ES-I3 (cell line): Measurements from ENCODE around the gene PRRC1.
"Not testable (repeated sequence)": the region's sequence is repeated elsewhere in the genome, so short reads cannot be mapped to it uniquely, and the experiment has no call there.

Experiments used
- H3K36me3 ChIP-seq: 2 replicates; pipeline ENCODE4 v1.6.1; 2013; ENCODE audit warnings: mild to moderate bottlenecking, low read length, control low read depth, moderate library complexity; ENCODE audit not compliant: insufficient read depth
- H3K4me1 ChIP-seq: 2 replicates; pipeline ENCODE4 v1.6.1; 2013; ENCODE audit warnings: mild to moderate bottlenecking, control low read depth, low read length; ENCODE audit not compliant: insufficient read depth
- H3K9ac ChIP-seq: 2 replicates; pipeline ENCODE4 v1.6.1; 2013; ENCODE audit warnings: low read depth, mild to moderate bottlenecking, low read length, moderate library complexity
- H3K9me3 ChIP-seq: 2 replicates; pipeline ENCODE4 v1.6.1; 2013; ENCODE audit warnings: mild to moderate bottlenecking, low read length, moderate library complexity; ENCODE audit not compliant: control insufficient read depth, insufficient read depth

Gene PRRC1

DNA sequence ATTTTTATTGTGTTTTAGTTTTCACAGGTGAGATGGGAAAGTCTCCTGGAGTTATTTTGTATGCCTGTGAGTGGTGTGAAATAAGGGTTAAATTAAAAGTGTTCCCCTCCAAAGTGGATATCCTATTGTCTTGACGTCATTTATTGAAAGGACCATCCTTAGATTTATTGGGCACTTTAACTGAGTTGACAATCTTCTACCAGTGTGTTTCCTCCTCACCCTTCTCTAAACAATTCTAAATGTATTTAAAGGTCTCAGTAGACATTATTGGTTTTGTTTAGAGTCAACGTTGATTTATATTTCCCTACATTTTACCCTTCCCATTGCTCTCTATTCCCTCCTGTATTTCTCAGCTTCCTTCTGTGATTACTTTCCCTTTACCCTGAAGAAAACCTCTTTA is 40.8 kb downstream of the PRRC1 start:
- no peaks in the 10 kb centered on the region for H3K4me1 ChIP-seq
- no peaks in the 10 kb centered on the region for H3K36me3 ChIP-seq
- no peaks in the 10 kb centered on the region for H3K9me3 ChIP-seq
- H3K9ac ChIP-seq, result no peak overlapping the region

DNA sequence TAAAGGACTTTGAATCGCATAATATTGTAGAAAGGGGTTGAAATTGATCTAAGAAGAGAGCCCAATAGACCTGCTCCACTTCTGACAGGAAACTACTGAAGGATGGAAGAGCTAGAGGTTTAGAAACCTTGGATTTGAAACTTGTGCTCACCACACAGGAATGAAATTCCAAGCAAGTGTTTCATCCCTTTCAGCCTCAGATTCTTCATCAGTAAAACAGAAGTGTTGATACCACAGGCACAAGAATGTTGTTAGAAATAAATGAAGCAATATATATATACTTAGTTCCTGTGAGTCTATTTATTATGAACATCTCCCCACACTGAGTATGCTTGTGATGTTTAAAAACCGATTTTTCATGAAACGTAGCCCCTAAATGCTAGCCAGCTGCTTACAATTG is 43.8 kb downstream of the PRRC1 start:
- H3K9ac ChIP-seq, result no peak overlapping the region
- no peaks in the 10 kb centered on the region for H3K9me3 ChIP-seq
- no peaks in the 10 kb centered on the region for H3K36me3 ChIP-seq
- no peaks in the 10 kb centered on the region for H3K4me1 ChIP-seq

DNA sequence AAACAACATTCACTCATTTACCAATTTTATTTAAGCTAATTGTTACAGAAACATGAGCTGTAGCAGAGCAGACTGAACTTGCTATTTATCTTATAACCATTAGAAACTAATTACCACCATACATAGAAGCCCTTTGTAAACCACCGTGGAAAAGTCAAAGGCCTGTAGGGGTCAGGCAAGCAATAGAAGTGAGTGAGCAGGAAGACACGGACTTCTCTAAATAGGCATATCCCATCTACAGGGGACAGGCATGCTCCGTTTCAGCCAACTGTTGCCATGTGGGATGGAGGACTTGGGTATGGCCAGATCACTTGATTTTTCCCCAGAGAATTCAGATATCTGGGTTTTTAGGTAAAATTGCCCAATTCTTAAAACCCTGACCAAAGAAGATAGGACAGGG is 44.8 kb downstream of the PRRC1 start:
- no peaks in the 10 kb centered on the region for H3K9me3 ChIP-seq
- no peak overlapping the region for H3K9ac ChIP-seq
- H3K4me1 ChIP-seq, result no peaks in the 10 kb centered on the region
- no peaks in the 10 kb centered on the region for H3K36me3 ChIP-seq

DNA sequence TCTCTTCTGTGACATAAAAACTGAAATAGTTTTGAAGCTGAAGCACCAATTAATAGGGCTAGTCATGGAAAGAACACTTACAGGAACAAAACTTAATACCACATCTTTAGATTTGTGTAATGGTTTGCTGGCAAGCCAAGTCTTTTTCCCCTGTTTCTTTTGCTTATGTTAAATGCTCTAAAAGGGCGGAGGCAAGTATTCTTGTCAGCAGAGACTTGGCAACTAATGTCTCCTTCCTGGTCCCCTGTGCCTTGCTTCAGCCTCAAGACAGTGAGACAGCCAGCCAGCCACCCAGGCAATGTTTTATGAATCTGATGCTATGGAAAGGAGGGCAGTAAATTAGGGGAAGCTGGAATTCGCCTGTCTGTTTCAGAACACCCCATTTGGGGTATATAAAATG is 45.7 kb downstream of the PRRC1 start:
- Histone ChIP-seq H3K36me3 (no peaks in the 10 kb centered on the region), H3K9me3 (no peaks in the 10 kb centered on the region), H3K9ac (no peak overlapping the region), H3K4me1 (no peaks in the 10 kb centered on the region)

DNA sequence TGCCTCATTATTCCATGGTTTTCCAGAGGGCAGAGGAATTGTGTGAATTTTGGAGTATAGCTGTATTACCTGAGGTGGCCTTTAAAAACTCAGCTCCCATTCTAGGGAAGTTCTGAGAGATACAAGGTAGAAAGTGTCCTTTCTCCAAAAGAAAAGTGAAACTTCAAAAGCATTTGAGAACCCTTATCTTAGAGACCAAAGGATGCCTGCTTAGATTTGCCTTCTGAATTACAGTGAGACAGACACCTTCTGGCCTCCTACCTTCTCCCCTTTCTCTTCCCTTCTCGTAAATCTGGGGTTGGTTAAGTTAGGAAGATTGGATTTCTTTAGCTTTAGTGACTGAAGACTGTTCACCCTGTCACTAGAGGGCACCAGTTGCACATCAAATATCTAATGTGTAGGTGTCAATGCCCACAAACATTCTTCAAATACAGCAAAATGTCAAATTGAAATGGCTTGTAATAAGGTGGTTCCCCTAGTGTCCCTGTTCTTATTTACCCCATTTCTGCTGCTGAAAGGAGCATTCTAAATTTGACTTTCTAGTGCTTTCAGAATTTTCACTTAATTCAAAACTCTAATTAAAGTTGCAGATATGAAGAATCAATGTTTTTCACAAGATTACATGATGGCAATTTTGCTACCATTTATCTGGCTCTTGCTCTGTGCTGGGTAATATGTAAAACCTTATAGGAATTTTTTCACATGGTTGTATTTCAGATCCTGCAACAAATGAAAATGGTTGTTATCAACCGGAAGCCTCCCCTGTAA is 46.7 kb downstream of the PRRC1 start:
- Histone ChIP-seq H3K9ac (no peak overlapping the region), H3K36me3 (no peaks in the 10 kb centered on the region), H3K4me1 (no peaks in the 10 kb centered on the region), H3K9me3 (no peaks in the 10 kb centered on the region)

DNA sequence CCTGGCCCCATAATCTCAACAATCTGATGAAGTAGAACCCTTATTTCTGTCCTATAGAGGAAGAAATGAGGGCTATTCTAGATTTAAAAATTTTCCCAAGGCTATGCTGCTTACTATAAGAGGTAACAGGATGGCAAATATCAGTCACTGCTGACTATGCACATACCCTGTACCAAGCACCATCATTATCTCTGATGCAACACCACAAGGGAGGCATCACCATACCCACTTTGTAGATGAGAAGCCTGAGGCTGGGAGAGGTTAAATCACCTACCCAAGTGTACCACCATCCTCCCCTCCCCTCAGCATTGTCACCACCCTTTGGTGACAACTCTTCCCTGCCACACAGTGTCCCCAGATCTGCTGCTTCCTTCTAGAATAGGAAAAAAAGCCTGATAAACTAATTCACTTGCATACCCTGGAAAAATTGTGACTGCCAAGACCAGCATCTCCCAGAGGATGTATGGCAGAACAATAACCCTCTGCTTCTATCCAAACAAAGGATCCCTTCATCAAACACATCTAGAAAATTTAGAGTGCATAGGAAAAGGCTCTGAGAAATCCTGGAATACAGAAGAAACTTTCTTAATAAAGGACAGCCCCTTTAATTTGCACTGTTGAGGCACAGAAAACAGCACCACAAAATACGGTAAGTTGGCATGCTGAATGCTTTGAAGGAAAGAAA is 48.3 kb downstream of the PRRC1 start:
- Histone ChIP-seq H3K9ac (no peak overlapping the region), H3K4me1 (no peaks in the 10 kb centered on the region), H3K9me3 (no peaks in the 10 kb centered on the region; the same call in 1 of the 2 replicates), H3K36me3 (no peaks in the 10 kb centered on the region)

DNA sequence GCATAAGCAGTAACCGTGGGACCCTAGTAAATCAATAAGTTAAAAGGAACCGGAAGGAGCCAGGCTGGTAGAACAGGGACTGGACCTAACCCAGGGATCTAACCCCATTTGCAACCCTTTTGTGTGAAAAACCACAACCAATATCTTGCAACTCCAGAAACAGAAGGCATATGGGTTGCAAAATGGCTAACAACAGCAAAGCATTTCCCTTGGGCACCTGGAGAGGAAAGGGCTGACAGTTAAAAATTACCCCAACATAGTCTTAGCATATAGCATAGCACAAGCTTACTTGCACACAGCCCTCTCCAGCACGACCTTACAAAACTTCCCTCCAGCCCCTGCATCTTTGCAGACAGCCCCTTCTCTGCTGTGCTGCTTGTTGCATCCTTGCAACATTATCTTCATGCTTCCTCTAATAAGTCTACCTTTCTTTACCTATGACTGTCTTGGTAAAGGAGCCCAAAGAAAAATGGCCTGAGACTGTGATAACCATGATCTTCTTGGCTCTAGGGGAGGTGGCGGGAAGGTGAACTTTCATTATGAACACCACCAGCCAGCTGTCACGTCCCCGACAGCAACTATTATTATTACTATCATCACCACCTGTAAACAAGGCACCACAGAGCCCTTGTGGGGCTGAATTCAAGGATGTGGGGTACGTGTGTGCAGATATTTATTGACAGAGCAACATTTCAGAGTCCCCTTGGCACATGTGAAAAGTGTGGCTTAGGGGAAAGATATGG is 49.8 kb downstream of the PRRC1 start:
- no peaks in the 10 kb centered on the region for H3K4me1 ChIP-seq
- H3K36me3 ChIP-seq, result no peaks in the 10 kb centered on the region
- H3K9me3 ChIP-seq, result no peaks in the 10 kb centered on the region; the same call in 1 of the 2 replicates
- no peak overlapping the region for H3K9ac ChIP-seq

DNA sequence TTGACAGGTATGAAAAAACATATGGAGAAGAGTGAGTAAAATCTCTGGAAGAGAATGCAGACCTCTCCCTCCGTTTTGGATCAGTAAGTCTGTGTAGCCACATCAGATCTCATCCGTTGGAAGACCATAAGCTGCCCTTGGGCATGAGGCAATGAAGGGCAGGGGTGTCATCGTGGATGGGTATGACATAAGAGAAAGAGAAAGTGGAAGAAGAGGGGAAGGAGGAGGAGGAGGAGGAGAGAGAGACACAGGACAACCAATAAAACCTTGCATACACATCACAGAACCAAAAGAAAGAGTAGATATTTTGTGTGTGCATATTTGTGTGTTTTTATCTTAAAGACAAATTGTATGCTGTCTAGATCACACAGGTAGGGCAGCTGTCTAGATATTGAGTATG is 50.7 kb downstream of the PRRC1 start:
- Histone ChIP-seq H3K36me3 (no peaks in the 10 kb centered on the region), H3K9ac (no peak overlapping the region), H3K9me3 (no peaks in the 10 kb centered on the region; the same call in 1 of the 2 replicates), H3K4me1 (no peaks in the 10 kb centered on the region)

DNA sequence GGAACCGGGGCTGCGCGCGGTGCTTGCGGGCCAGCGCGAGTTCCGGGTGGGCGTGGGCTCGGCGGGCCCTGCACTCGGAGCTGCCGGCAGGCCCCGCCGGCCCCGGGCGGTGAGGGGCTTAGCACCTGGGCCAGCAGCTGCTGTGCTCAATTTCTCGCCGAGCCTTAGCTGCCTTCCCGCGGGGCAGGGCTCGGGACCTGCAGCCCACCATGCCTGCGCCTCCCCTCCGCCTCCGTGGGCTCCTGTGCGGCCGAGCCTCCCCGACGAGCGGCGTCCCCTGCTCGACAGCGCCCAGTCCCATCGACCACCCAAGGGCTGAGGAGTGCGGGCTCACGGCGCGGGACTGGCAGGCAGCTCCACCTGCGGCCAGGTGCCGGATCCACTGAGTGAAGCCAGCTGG is 52.0 kb downstream of the PRRC1 start:
- not testable (repeated sequence) for H3K4me1 ChIP-seq, H3K9me3 ChIP-seq, H3K9ac ChIP-seq, H3K36me3 ChIP-seq

DNA sequence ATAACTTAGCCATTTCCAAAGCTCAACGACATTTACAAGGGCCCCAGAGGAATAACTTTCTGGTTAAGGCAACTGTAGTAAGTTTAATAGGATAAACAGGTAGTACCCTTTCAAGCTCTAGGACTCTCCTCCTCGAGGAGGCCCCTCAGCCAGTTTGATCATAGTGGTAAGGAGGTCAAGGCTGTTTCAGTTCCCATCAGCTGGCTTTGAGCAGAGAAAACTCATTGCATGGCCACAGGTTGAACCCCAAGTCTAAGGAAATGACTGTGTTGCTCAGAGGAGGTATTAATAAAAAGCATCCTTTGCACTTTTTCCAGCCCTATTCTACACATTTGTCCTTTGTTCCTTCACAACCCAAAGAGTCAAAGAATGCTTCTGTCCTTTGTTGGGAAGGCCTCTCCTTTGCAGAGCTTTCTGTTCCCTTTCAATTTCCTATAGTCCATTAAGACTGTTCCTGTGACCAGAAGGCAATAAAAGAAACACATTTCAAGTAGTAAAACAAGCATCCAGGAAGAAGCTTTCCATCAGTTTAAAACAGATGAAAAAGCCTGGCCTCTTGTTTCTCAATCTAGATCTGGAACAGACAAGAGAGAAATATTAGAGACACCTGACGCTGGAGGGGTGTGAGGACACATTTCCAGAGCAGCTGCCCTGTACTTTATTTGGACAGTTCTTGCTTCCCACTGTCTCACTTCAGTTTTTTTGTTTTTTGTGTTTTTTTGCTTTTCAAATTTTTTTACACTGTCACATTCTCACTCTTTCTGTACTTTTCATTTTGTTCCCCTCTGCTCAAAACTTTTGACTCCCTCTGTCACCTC is 54.1 kb downstream of the PRRC1 start:
- Histone ChIP-seq H3K4me1 (no peaks in the 10 kb centered on the region), H3K9me3 (no peaks in the 10 kb centered on the region; the same call in 1 of the 2 replicates), H3K9ac (no peak overlapping the region), H3K36me3 (no peaks in the 10 kb centered on the region)

DNA sequence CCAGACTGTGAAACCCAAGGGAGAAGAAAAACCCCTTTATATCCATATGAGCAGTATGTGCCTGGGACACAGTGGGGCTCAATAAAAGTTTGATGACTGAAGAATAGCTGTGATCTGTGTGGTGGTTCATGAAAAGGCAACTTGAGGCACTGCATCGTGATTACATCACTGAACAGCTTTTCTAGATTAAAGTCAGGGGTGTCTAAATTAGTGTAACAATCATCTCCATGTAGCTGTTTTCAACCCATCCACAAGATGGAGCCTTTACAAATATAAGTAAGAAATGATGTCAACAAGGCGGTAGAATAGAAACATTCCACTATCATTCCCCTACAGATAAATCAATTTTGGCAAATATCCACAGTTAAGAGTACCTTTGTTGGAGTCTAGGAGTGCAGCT is 55.5 kb downstream of the PRRC1 start:
- Histone ChIP-seq H3K4me1 (no peaks in the 10 kb centered on the region), H3K9ac (no peak overlapping the region), H3K9me3 (no peaks in the 10 kb centered on the region; the same call in 1 of the 2 replicates), H3K36me3 (no peaks in the 10 kb centered on the region)

DNA sequence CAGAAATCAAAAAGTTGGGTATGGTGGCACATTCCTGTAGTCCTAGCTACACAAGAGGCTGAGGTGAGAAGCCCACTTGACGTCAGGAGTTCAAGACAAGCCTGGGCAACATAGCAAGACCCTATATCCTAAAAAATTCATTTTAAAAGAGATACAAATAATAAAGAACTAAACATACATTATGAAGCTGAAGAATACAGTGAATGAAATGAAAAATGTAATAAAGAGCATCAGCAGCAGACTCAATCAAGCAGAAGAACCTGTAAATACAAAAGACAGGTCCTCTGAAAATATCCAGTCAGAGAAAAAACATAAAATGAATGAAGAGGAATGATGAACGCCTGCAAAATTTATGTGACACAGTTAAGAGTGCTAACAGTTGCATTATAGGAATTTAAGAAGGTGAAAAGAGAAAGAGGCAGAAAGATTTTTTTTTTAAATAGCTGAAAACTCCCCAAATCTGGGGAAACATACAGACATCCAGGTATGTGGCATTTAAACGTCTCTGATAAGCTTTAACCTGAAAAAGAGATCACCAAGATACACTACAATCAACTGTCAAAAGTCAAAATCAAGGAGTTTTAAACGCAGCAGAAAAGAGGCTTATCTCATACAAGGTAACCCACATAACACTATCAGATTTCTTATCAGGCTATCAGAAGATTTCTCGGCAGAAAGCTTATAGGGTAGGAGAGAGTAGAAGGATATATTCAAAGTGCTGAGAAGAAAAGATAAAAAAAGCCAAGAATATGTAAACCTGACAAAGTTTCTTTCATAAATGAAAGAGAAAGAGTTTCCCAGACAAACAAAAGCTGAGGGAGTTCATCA is 57.6 kb downstream of the PRRC1 start:
- Histone ChIP-seq H3K36me3 (no peaks in the 10 kb centered on the region), H3K9ac (no peak overlapping the region)

DNA sequence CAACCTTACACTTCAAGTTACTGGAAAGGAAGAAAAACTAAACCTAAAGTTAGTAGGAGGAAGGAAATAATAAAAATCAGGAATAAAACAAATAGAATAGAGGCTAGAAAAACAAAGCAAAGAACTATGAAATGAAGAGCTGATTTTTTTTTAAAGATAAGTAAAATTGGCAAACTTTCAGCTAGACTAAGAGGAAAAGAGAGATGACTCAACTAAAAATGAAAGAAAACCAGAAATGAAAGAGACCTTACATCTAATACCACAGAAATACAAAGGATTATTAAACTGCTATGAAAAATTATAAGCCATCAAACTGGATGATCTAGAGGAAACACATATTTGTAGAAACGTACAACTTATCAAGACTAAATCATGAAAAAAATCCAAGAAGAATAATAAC is 60.0 kb downstream of the PRRC1 start:
- no peaks in the 10 kb centered on the region for H3K36me3 ChIP-seq
- H3K4me1 ChIP-seq, result no peaks in the 10 kb centered on the region
- H3K9ac ChIP-seq, result no peak overlapping the region
- H3K9me3 ChIP-seq, result no peaks in the 10 kb centered on the region

More for the DNA sequence above, 57.6 kb downstream of the PRRC1 start:
- Histone ChIP-seq H3K4me1 (no peaks in the 10 kb centered on the region), H3K9me3 (no peaks in the 10 kb centered on the region; the same call in 1 of the 2 replicates)
